Measurements from ENCODE around the gene TMEM198. TPM values are rescaled to one million over a fixed set of nuclear protein-coding genes. Genes with fewer than 3 reads are reported as not detected.
A peak's percentile ranks its signal among the peaks of the same experiment; 100 is the strongest.

Gene TMEM198
- total RNA-seq, 1 donor from 2014 or later, result 6.1 TPM

DNA sequence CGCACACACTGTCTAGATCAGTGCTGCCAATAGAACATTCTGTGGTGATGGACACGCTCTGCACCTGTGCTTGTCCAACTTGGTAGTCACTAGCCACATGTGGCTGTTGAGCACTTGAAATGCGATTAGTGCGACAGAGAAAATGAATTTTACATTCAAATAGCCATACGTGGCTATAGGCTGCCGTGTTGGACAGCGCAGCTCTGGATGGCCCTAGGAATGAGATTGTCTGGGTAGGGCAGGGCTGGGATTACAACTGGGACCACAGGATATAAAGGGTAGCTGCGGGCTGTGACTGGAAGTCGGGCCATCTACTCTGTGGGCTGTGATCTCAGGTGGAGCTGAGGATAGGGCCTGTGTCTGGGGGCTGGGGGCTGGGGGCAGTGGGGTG is 24.3 kb upstream of the TMEM198 start:
- no peak for DNase-seq (ENCODE audit: low spot score)
- H3K4me3 Mint-ChIP-seq (ENCODE audit: unreplicated experiment), result no peak overlapping the region
- peaks cover 23% of the 10 kb centered on the region for H3K4me1 Mint-ChIP-seq (ENCODE audit: low read depth)
- H3K27me3 Mint-ChIP-seq (ENCODE audit: low read depth), result peaks cover 31% of the 10 kb centered on the region
- no peaks in the 10 kb centered on the region for H3K9me3 Mint-ChIP-seq (ENCODE audit: low read depth)
- no peaks in the 10 kb centered on the region for H3K36me3 Mint-ChIP-seq (ENCODE audit: low read depth)
- TF ChIP-seq, protein P1, sequence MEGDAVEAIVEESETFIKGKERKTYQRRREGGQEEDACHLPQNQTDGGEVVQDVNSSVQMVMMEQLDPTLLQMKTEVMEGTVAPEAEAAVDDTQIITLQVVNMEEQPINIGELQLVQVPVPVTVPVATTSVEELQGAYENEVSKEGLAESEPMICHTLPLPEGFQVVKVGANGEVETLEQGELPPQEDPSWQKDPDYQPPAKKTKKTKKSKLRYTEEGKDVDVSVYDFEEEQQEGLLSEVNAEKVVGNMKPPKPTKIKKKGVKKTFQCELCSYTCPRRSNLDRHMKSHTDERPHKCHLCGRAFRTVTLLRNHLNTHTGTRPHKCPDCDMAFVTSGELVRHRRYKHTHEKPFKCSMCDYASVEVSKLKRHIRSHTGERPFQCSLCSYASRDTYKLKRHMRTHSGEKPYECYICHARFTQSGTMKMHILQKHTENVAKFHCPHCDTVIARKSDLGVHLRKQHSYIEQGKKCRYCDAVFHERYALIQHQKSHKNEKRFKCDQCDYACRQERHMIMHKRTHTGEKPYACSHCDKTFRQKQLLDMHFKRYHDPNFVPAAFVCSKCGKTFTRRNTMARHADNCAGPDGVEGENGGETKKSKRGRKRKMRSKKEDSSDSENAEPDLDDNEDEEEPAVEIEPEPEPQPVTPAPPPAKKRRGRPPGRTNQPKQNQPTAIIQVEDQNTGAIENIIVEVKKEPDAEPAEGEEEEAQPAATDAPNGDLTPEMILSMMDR (IDR thresholded peaks at IDR 0.05), result no peak
- H3K27ac Mint-ChIP-seq (ENCODE audit: unreplicated experiment), result no peak overlapping the region

DNA sequence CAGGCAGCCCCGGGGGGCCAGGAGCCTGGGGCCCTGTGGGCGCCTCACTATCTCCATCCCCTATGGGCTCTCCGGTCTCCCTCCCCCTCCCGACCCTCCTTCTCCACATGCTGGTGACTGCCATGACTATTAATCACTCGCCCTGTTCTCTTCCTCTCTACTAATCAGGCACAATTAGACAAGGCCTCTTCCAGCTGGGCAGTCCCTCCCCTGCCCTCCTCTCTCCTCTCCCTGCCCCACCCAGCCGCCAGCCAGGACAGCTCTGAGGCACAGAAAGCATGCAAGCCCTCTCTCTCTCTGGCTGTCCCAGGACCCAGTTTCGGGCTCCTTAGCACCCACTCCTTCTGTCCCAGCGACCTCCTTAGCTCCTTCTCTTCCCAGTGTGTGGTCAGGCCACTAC is 23.7 kb upstream of the TMEM198 start:
- peaks cover 23% of the 10 kb centered on the region for H3K4me1 Mint-ChIP-seq (ENCODE audit: low read depth)

DNA sequence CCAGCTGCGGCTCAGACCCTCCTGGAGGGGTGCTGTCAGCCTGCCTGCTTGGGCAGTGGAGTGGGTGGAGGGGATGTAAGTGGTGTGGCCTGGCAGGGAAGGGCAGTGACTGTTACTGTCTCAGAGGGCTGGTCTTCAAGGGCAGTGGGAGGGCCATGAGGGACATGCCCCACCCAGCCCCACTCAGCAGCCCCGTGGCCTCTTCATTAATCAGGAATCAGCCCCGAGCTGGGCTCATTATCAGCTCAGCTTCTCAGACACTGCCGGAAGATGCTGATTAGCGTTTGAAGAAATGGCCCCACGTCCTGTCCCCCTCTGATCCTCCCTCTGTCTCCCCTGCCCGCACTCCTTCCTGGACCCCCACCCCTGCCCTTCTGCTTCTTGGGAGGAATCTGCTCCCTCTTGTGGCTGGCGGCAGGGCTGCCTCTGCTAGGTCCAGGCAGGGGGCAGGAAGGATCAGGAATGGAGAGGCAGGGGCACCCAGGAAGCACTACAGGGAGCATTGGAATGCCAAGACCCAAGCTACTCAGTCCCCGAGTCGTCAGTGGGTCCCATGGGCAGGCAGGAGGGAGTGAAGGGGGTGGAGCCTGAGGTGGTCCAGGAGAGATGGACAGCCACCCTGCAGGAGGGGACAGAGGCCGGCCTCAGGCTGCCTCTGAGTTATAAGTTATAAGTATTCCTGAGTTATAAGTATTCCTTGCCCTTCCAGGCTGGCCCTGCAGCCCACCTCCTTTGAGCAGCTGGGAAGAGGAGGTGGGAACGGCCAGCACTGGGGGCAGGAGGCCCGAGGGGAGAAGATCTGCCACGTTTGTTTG is 22.6 kb upstream of the TMEM198 start:
- TF ChIP-seq, protein P1 (IDR thresholded peaks at IDR 0.05), result peak; percentile 89
- peaks cover 21% of the 10 kb centered on the region for H3K27me3 Mint-ChIP-seq (ENCODE audit: low read depth)
- no peak for DNase-seq (ENCODE audit: low spot score)

More for the DNA sequence above, 23.7 kb upstream of the TMEM198 start:
- H3K9me3 Mint-ChIP-seq (ENCODE audit: low read depth), result no peaks in the 10 kb centered on the region
- TF ChIP-seq, protein P1 (IDR thresholded peaks at IDR 0.05), result no peak
- peaks cover 29% of the 10 kb centered on the region for H3K27me3 Mint-ChIP-seq (ENCODE audit: low read depth)
- DNase-seq (ENCODE audit: low spot score), result no peak
- H3K27ac Mint-ChIP-seq (ENCODE audit: unreplicated experiment), result no peak overlapping the region
- H3K36me3 Mint-ChIP-seq (ENCODE audit: low read depth), result no peaks in the 10 kb centered on the region
- no peak overlapping the region for H3K4me3 Mint-ChIP-seq (ENCODE audit: unreplicated experiment)

DNA sequence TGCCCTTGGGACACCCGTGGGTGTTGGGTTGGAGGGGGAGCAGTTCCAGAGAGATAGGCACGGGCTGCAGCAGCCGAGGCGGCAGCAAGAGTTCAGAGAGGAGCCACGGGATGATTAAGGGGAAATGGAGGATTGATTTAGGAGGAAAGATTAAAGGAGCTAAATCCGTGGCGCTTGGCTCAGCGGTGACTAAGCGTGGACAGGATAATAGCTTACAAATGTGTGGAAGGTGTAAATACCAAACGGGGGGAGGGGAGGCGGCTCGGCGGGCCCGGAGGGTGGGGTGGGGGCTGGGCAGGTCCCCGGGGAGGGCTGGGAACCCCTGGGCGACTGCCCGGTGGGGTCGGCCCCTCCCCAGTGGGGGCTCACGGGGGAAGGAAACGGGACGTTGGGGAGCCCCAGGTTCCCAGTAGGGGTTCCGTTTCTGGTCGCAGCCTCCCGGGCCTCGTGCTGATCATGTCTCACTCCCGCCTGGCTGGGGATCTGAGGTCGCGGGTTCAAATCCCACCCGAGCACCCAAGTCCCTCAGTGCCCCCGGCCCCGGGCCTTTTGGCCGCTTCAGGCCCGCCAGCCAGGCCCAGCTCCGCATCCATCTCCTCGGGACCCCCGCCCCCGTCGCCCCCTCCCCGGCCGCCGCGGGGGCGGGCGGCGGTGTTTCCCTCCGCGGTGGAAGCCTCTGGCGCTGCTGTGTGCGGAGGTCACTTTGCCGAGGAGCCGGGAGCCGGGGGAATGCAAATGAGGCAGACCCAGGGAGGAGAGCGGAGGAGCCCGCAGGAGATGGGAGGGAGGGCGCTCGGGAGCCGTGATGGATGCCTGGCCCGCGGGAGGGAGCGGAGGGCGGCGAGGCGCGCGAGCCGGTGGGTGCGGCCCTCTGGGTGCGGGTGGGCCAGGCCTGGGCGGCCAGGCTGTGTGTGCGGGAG is 21.5 kb upstream of the TMEM198 start:
- peak overlapping the region; percentile 63 for H3K27ac Mint-ChIP-seq (ENCODE audit: unreplicated experiment)
- TF ChIP-seq, protein P1 (IDR thresholded peaks at IDR 0.05), result no peak
- no peaks in the 10 kb centered on the region for H3K36me3 Mint-ChIP-seq (ENCODE audit: low read depth)
- peaks cover 21% of the 10 kb centered on the region for H3K27me3 Mint-ChIP-seq (ENCODE audit: low read depth)
- H3K4me1 Mint-ChIP-seq (ENCODE audit: low read depth), result peaks cover 22% of the 10 kb centered on the region
- peak overlapping the region; percentile 52 for H3K4me3 Mint-ChIP-seq (ENCODE audit: unreplicated experiment)
- no peak for DNase-seq (ENCODE audit: low spot score)
- H3K9me3 Mint-ChIP-seq (ENCODE audit: low read depth), result no peaks in the 10 kb centered on the region

More for the DNA sequence above, 22.6 kb upstream of the TMEM198 start:
- Mint-ChIP-seq H3K27ac (ENCODE audit: unreplicated experiment) (peak overlapping the region; percentile 6), H3K36me3 (ENCODE audit: low read depth) (no peaks in the 10 kb centered on the region), H3K9me3 (ENCODE audit: low read depth) (no peaks in the 10 kb centered on the region), H3K4me1 (ENCODE audit: low read depth) (peaks cover 23% of the 10 kb centered on the region), H3K4me3 (ENCODE audit: unreplicated experiment) (peak overlapping the region; percentile 31)

DNA sequence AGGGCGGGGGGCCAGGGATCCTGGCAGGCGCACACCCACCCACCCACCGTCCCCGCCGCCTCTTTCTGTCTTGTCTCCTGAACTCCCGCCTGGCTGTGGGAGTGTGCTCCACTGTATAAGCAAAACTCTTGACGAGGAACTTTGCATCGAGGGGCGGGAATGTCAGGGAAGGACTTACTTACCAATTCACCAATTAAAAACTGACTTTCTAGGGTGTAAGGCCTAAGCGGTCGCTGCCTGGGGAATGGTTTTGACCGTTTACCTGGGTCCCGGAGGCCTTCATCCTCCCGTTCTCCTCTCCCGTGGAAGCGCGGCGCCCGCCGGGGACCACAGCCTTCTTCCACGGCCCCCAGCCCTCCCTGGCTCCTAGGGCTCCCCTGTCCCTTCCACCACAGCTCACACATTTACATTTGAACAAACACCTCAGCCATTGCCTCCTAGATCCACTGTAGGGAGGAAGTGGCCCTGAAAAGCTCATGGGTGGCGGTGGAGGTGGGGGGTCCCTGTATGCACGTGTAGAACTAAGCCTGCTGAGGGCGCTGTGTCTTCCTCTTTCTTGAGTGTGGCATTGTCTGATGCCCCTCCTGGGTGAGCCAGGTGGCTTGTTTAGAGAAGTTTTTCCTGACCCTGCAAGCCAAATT is 20.7 kb upstream of the TMEM198 start:
- TF ChIP-seq, protein P1 (IDR thresholded peaks at IDR 0.05), result peak; percentile 0
- H3K36me3 Mint-ChIP-seq (ENCODE audit: low read depth), result no peaks in the 10 kb centered on the region
- no peak overlapping the region for H3K27ac Mint-ChIP-seq (ENCODE audit: unreplicated experiment)
- no peaks in the 10 kb centered on the region for H3K9me3 Mint-ChIP-seq (ENCODE audit: low read depth)
- H3K4me3 Mint-ChIP-seq (ENCODE audit: unreplicated experiment), result no peak overlapping the region
- peaks cover 15% of the 10 kb centered on the region for H3K4me1 Mint-ChIP-seq (ENCODE audit: low read depth)
- DNase-seq (ENCODE audit: low spot score), result no peak
- peaks cover 21% of the 10 kb centered on the region for H3K27me3 Mint-ChIP-seq (ENCODE audit: low read depth)
